ENCODE data around the gene COBLL1. TPM values are rescaled to one million over a fixed set of nuclear protein-coding genes. Genes with fewer than 3 reads are reported as not detected.

COBLL1 gene
- total RNA-seq, 2 experiments from 2014 or later, result not detected

DNA sequence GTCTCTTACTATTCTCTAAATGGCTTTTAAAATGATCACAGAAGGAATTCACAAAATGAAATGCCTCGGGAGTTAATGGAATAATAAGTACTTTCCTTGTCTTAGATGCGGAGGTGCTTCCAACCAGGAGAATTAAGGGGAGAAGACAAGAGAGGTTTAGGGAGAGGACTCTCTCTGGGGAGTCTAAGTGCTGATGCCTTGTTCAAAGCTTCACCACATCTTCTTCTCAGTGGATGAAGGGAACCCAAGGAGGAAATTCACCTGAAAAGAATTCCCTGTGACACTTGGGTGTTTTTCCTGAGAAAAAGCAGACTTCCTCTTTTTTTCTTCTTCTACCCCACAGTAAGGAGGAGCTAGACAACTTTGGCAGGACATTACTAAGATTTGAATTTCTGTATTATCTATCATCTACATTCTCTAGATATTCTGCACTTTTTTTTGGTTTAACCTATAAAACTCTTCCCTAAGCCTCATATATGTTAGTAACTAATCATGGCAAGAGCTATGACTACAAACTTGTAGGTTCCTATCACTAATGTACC lies 150.2 kb downstream of the COBLL1 start:
- CTCF ChIA-PET, result no interaction called here
- Mint-ChIP-seq H3K4me3 (no peak overlapping the region), H3K27ac (no peak overlapping the region), H3K27me3 (no peaks in the 10 kb centered on the region), H3K9me3 (no peaks in the 10 kb centered on the region), H3K36me3 (ENCODE audit: low read depth) (no peaks in the 10 kb centered on the region), H3K4me1 (no peaks in the 10 kb centered on the region)
- no peak for DNase-seq
- POLR2A ChIA-PET, result no interaction called here

DNA sequence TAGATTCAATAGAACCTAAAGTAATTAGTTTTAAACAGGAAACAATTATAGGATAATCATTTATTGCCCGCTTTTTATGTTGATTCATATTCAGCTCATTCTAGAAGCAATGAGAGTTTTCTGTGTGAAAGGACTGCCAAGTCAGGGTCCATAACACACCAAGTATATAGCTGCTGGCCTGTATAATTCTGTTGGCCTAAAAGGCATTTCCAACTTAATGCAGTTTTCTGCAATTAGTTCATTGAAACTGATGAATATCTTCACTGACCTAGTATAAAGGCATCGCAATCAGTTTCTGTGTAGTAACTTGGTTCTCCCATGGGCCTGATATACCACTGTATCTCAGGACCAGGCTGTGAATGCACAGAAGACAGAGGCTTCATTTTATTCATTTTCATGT lies 151.3 kb downstream of the COBLL1 start:
- POLR2A ChIA-PET, result no interaction called here
- CTCF ChIA-PET, result no interaction called here
- no peak overlapping the region for H3K27ac Mint-ChIP-seq
- no peaks in the 10 kb centered on the region for H3K4me1 Mint-ChIP-seq
- no peak for DNase-seq
- no peaks in the 10 kb centered on the region for H3K27me3 Mint-ChIP-seq
- H3K36me3 Mint-ChIP-seq (ENCODE audit: low read depth), result no peaks in the 10 kb centered on the region
- no peak overlapping the region for H3K4me3 Mint-ChIP-seq
- H3K9me3 Mint-ChIP-seq, result no peaks in the 10 kb centered on the region

DNA sequence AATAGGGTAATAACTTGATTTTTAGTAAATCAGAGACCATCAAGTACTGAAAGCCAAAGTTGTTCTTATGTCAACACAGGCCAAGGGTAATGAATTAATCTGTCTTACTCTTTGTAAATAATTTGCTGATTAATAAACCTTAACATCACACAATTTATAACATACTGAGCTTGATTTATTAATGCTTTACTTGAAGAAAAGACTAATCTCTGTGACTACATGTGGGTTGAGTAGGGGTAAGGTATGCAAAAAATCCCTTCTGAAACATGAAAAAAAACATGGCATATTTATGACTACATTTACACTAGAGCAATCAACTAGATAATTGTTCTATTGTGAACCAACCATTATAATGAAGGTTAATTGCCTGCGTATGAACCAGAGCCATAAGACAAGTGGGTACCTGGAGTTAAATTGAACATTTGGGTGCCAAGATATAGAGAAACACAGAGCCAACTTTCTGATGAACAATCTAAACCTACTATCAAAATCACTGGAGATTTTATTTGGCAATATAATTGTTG lies 152.7 kb downstream of the COBLL1 start:
- H3K9me3 Mint-ChIP-seq, result no peaks in the 10 kb centered on the region
- no peak overlapping the region for H3K27ac Mint-ChIP-seq
- H3K27me3 Mint-ChIP-seq, result no peaks in the 10 kb centered on the region
- no peaks in the 10 kb centered on the region for H3K36me3 Mint-ChIP-seq (ENCODE audit: low read depth)
- DNase-seq, result no peak
- POLR2A ChIA-PET, result no interaction called here
- no peak overlapping the region for H3K4me3 Mint-ChIP-seq
- no peaks in the 10 kb centered on the region for H3K4me1 Mint-ChIP-seq
- CTCF ChIA-PET, result interaction anchor here (0.6 kb wide), 1 partner anchor 30 kb away, joined by 3 read pairs; no protein-coding TSS in a partner anchor

DNA sequence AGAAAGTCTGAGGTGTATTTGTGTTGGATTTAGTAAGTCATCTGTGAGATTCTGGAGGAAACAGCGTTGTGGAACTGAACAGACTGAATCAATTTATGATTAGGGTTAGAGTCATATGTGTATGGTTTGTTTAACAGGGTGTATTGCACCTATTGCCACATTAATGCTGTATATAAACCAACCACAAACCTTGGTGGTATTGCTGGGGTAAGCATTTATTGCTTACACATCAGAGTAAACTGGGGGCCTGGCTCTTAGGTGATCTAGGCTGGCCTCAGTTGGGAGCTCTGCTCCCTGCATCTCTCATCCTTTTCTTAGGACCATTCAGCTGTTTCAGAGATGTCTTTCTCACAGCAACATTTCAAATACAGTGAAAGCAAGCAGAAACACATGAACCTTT lies 160.6 kb downstream of the COBLL1 start:
- no peak for DNase-seq
- no peak overlapping the region for H3K27ac Mint-ChIP-seq
- CTCF ChIA-PET, result no interaction called here
- no peaks in the 10 kb centered on the region for H3K9me3 Mint-ChIP-seq
- H3K36me3 Mint-ChIP-seq (ENCODE audit: low read depth), result no peaks in the 10 kb centered on the region
- POLR2A ChIA-PET, result no interaction called here
- H3K4me1 Mint-ChIP-seq, result no peaks in the 10 kb centered on the region
- H3K4me3 Mint-ChIP-seq, result no peak overlapping the region
- H3K27me3 Mint-ChIP-seq, result no peaks in the 10 kb centered on the region

DNA sequence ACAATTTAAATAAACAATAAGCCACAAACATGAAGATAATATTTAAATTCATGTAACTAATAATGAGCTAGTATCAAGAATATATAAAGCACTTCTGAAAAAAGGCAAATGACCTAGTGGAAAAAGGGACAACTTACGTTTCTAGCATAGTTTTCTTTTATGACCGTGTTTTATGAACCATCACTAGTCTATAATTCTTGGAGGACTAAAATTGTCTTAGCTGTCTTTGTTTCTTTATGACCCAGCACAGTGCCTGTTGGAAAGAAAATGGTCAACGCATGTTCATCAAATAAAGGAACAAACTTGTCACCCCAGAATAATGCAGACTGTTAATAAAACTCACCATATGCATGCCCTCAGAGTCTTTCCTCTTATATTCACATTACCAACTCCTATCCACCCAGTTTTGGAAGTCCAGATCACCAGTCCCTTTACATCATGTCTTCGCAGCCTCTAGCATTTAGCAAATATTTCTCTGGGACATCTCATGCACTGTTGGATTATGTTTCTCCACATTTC lies 162.9 kb downstream of the COBLL1 start:
- H3K36me3 Mint-ChIP-seq (ENCODE audit: low read depth), result no peaks in the 10 kb centered on the region
- POLR2A ChIA-PET, result no interaction called here
- H3K27ac Mint-ChIP-seq, result no peak overlapping the region
- CTCF ChIA-PET, result no interaction called here
- H3K27me3 Mint-ChIP-seq, result no peaks in the 10 kb centered on the region
- no peak for DNase-seq
- H3K4me3 Mint-ChIP-seq, result no peak overlapping the region
- no peaks in the 10 kb centered on the region for H3K9me3 Mint-ChIP-seq
- H3K4me1 Mint-ChIP-seq, result no peaks in the 10 kb centered on the region

DNA sequence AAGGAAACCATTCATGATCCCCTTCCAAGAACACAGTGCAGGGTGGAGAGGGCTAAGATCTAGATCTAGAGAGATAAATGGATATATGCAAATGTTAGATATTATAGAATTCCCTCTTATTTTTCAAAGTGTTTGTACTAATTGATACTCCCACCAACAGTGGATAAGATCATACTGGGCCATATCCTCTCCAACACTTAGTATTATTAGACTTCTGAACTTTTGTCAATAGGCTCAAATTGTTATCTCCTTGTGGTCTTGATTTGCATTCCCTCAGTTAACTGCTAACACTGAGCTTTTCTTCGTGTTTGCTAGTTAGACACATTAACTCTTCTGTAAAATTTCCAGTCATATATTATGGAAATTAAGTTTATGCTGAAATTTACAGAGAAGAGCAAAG lies 163.9 kb downstream of the COBLL1 start:
- H3K27ac Mint-ChIP-seq, result no peak overlapping the region
- POLR2A ChIA-PET, result no interaction called here
- DNase-seq, result no peak
- no peaks in the 10 kb centered on the region for H3K27me3 Mint-ChIP-seq
- H3K4me1 Mint-ChIP-seq, result no peaks in the 10 kb centered on the region
- no peaks in the 10 kb centered on the region for H3K36me3 Mint-ChIP-seq (ENCODE audit: low read depth)
- CTCF ChIA-PET, result no interaction called here
- no peaks in the 10 kb centered on the region for H3K9me3 Mint-ChIP-seq
- H3K4me3 Mint-ChIP-seq, result no peak overlapping the region

DNA sequence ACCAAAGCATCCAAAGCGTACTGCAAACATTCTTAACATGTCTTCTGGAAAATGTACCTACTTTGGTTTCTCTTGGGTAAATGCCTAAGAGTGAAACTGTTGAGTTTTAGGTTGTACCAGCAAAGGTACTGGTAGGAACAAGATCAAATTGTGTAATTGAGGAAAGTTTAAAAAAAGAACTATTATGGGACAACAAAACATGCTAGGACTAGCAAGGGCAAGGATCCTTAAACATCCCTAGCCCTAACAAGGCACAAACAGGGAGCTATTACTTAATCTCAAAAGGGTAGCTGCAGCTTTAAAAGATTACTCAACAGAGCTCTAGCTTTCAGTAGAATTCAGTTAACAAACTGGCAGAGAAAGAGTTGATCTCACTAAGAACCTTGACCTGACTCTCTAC lies 164.4 kb downstream of the COBLL1 start:
- no peak for DNase-seq
- Mint-ChIP-seq H3K4me3 (no peak overlapping the region), H3K9me3 (no peaks in the 10 kb centered on the region), H3K4me1 (no peaks in the 10 kb centered on the region), H3K36me3 (ENCODE audit: low read depth) (no peaks in the 10 kb centered on the region), H3K27ac (no peak overlapping the region), H3K27me3 (no peaks in the 10 kb centered on the region)
- ChIA-PET POLR2A (no interaction called here), CTCF (no interaction called here)

DNA sequence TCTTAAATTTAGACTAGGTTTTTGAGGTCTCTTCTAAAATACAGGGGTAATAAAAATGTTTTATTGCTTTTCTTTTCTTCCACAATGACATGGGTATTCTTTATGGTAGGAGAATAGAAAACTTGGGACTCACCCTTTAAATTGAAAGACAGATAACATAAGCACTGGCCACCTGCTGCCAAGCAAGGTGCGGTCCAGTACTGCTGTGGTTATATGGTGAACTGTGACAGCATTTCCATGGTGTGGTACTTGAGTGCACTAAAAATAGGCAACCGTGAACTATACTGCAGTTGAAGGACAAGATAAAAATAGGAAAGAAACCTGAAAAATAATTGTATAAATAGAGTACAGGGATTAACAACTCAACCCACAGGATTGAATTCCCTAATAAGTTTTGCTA lies 165.9 kb downstream of the COBLL1 start:
- no peak overlapping the region for H3K4me3 Mint-ChIP-seq
- ChIA-PET POLR2A (no interaction called here), CTCF (no interaction called here)
- no peaks in the 10 kb centered on the region for H3K36me3 Mint-ChIP-seq (ENCODE audit: low read depth)
- H3K9me3 Mint-ChIP-seq, result no peaks in the 10 kb centered on the region
- H3K4me1 Mint-ChIP-seq, result no peaks in the 10 kb centered on the region
- no peaks in the 10 kb centered on the region for H3K27me3 Mint-ChIP-seq
- DNase-seq, result no peak
- H3K27ac Mint-ChIP-seq, result no peak overlapping the region

DNA sequence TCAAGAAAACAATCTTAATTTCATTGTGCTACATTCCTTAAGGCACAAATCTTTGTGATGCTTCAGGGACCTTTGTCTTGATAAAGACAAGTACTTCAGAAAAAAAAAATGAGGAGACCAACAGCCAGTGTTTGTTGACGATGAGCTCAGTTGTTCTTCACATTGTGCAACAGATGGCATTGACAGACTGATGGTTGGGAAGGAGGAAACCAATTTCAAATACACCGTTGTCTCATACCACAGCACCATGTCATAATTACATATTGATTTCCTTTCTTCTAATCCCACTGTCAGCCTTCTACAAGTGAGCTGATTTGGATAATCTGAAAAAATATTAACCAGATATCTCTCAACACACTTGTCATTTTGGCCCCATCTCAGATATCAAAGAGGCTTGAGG lies 166.6 kb downstream of the COBLL1 start:
- Mint-ChIP-seq H3K27me3 (no peaks in the 10 kb centered on the region), H3K36me3 (ENCODE audit: low read depth) (no peaks in the 10 kb centered on the region), H3K27ac (no peak overlapping the region), H3K9me3 (no peaks in the 10 kb centered on the region), H3K4me3 (no peak overlapping the region), H3K4me1 (no peaks in the 10 kb centered on the region)
- ChIA-PET CTCF (no interaction called here), POLR2A (no interaction called here)
- no peak for DNase-seq

DNA sequence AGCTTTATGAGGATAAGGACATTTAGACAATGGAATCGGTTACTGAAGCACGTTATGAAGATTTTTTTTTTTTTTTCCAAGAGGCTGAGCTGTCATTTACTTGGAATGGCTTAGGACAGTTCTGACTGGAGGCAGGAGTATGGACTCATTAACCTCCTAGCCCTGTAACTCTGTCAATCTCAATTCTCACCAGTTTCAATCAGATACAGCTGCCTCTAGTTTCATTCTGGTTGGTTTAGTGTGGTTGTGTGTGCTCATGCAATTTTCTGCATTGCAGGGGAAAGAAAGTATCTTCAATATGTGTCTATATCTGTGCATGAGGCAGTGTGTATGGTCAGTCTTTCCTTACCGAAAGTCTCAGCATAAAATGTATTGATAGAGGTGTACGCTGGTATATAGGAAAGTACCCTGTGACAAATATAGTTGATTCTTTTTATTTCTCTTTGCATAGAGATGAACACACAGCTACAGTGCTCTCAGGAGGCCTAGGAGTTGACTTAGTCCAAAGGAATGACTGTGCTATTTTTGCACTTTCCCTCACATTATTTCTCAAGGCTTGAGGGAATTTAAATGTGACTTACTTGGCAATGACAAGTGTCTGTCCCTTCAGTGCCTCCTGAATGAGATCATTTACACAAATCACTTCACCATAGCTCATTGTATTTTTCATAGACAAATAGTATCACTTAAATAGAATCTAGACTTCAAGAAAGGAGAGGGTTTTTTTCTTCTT lies 169.8 kb downstream of the COBLL1 start:
- POLR2A ChIA-PET, result no interaction called here
- no peaks in the 10 kb centered on the region for H3K9me3 Mint-ChIP-seq
- no peaks in the 10 kb centered on the region for H3K36me3 Mint-ChIP-seq (ENCODE audit: low read depth)
- CTCF ChIA-PET, result no interaction called here
- no peak for DNase-seq
- H3K27me3 Mint-ChIP-seq, result no peaks in the 10 kb centered on the region
- H3K4me1 Mint-ChIP-seq, result no peaks in the 10 kb centered on the region
- H3K27ac Mint-ChIP-seq, result no peak overlapping the region
- H3K4me3 Mint-ChIP-seq, result no peak overlapping the region

DNA sequence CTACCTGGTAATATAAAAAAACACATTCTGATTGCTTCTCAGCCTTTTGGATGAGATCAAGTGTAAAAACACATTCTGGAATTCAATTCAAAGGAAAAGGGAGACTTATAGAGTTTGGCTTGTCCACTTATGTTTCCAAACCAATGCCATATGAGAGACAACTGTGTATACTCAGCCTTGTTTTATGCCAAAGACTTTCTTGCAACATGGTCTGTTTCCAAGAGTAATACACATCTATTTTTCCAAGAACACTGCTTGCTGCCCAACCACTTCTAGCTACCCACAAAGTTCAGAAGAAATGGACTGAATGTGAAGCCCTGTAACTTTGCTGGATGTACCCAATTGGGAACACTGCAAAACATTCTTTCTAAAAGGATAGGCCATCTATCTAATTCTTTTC lies 172.3 kb downstream of the COBLL1 start:
- POLR2A ChIA-PET, result no interaction called here
- DNase-seq, result no peak
- CTCF ChIA-PET, result no interaction called here
- no peaks in the 10 kb centered on the region for H3K9me3 Mint-ChIP-seq
- H3K4me3 Mint-ChIP-seq, result no peak overlapping the region
- H3K27ac Mint-ChIP-seq, result no peak overlapping the region
- H3K4me1 Mint-ChIP-seq, result no peaks in the 10 kb centered on the region
- no peaks in the 10 kb centered on the region for H3K27me3 Mint-ChIP-seq
- no peaks in the 10 kb centered on the region for H3K36me3 Mint-ChIP-seq (ENCODE audit: low read depth)

DNA sequence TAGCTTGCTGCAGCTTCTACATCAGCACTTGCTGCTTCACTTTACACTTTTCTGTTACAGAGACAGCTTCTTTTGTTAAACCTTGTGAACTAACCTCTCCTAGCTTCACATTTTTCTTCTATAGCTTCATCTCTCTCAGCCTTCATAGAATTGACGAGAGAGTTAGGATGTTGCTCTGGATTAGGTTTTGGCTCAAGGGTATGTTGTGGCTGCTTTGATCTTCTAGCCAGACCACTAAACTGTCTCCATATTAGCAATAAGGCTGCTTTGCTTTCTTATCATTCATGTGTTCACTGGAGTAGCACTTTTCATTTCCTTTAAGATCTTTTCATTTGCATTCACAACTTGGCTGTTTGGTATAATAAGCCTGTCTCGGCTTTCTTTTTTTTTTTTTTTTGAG lies 174.1 kb downstream of the COBLL1 start:
- H3K27me3 Mint-ChIP-seq, result no peaks in the 10 kb centered on the region
- no peaks in the 10 kb centered on the region for H3K4me1 Mint-ChIP-seq
- CTCF ChIA-PET, result no interaction called here
- no peaks in the 10 kb centered on the region for H3K36me3 Mint-ChIP-seq (ENCODE audit: low read depth)
- no peak overlapping the region for H3K27ac Mint-ChIP-seq
- H3K4me3 Mint-ChIP-seq, result no peak overlapping the region
- DNase-seq, result no peak
- POLR2A ChIA-PET, result no interaction called here
- H3K9me3 Mint-ChIP-seq, result no peaks in the 10 kb centered on the region

DNA sequence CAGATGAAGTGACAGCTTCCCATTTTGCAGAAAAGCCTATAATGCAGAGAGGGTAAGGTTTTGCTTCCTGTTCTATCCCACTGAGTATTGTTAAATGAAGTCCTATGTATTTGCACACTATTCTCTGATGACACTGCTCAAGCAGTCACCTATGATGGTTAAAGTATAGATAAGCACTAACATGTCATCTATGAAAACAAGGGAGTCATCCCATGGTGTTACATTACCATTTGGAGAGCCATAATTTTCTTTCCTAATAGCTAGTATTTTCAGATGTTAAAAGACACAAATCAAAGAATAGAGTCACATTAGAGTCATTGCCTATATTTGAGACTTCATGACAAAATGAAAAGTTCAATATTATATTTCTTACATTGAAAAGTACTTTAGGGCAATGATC lies 177.6 kb downstream of the COBLL1 start:
- Mint-ChIP-seq H3K4me3 (no peak overlapping the region), H3K27me3 (no peaks in the 10 kb centered on the region), H3K9me3 (no peaks in the 10 kb centered on the region), H3K4me1 (no peaks in the 10 kb centered on the region), H3K27ac (no peak overlapping the region), H3K36me3 (ENCODE audit: low read depth) (no peaks in the 10 kb centered on the region)
- ChIA-PET CTCF (no interaction called here), POLR2A (no interaction called here)
- no peak for DNase-seq

Measured in activated CD4-positive, alpha-beta T cell treated with anti-CD3 and anti-CD28 coated beads, Interleukin-2, amount 10 ng/mL, durations not matched to agents 7 days and 5 days (primary cell).